Neural crest cell (in vitro differentiated cells): ENCODE data around the gene NUDT9. TPM values are rescaled to one million over a fixed set of nuclear protein-coding genes. Genes with fewer than 3 reads are reported as not detected.

Source experiments
- DNase-seq: peaks from one replicate; pipeline ENCODE4 v3.0.0; 2021; ENCODE audit warnings: low read depth, mixed read lengths, low spot score
- H3K27ac Mint-ChIP-seq: one replicate; pipeline ENCODE4 v1.8.0; 2021; ENCODE audit warnings: mild to moderate bottlenecking, mixed read lengths; ENCODE audit not compliant: unreplicated experiment
- H3K27me3 Mint-ChIP-seq: 2 replicates; pipeline ENCODE4 v1.8.0; 2021; ENCODE audit warnings: low read depth, mild to moderate bottlenecking, mixed read lengths
- H3K36me3 Mint-ChIP-seq: 2 replicates; pipeline ENCODE4 v1.8.0; 2021; ENCODE audit warnings: low read depth, mild to moderate bottlenecking, mixed read lengths
- H3K4me1 Mint-ChIP-seq: 2 replicates; pipeline ENCODE4 v1.8.0; 2021; ENCODE audit warnings: mixed read lengths
- H3K4me3 Mint-ChIP-seq: one replicate; pipeline ENCODE4 v1.8.0; 2021; ENCODE audit warnings: mild to moderate bottlenecking, mixed read lengths
- H3K9me3 Mint-ChIP-seq: 2 replicates; pipeline ENCODE4 v1.8.0; 2021; ENCODE audit warnings: mixed read lengths
- CTCF ChIP-seq: fragments of 200-600 bp; sonication (generic); conservative IDR thresholded peaks from 2 replicates; pipeline ENCODE4 v1.5.0; 2021; ENCODE audit warnings: antibody characterized with exemption, mild to moderate bottlenecking
- total RNA-seq: library from RNA; stranded (reverse); gene quantifications from 2 replicates; pipeline ENCODE4 v1.2.1, GENCODE V29; 2021

The NUDT9 gene
- total RNA-seq, 1 donor from 2014 or later = 22.6 TPM

GRCh38 chr4:87498446-87498900 lies 76.1 kb downstream of the NUDT9 start:
- H3K36me3 Mint-ChIP-seq = peaks cover 7% of the 10 kb centered on the region
- H3K4me1 Mint-ChIP-seq = no peaks in the 10 kb centered on the region

GRCh38 chr4:87499403-87500091 lies 77.2 kb downstream of the NUDT9 start:
- H3K36me3 Mint-ChIP-seq = no peaks in the 10 kb centered on the region
- no peak for DNase-seq
- no peaks in the 10 kb centered on the region for H3K27me3 Mint-ChIP-seq
- no peak overlapping the region for H3K27ac Mint-ChIP-seq
- no peaks in the 10 kb centered on the region for H3K4me1 Mint-ChIP-seq
- no peaks in the 10 kb centered on the region for H3K9me3 Mint-ChIP-seq
- TF ChIP-seq CTCF = no peak
- no peak overlapping the region for H3K4me3 Mint-ChIP-seq

More at GRCh38 chr4:87498446-87498900, 76.1 kb downstream of the NUDT9 start:
- Mint-ChIP-seq H3K4me3 (no peak overlapping the region), H3K27me3 (no peaks in the 10 kb centered on the region), H3K9me3 (no peaks in the 10 kb centered on the region), H3K27ac (no peak overlapping the region)
- no peak for DNase-seq
- TF ChIP-seq CTCF = no peak

- TF ChIP-seq CTCF = no peak
- Mint-ChIP-seq H3K9me3 (no peaks in the 10 kb centered on the region), H3K4me3 (no peak overlapping the region), H3K36me3 (no peaks in the 10 kb centered on the region), H3K27me3 (no peaks in the 10 kb centered on the region), H3K27ac (no peak overlapping the region), H3K4me1 (no peaks in the 10 kb centered on the region)
- DNase-seq = no peak
These were observed 77.7 kb downstream of the NUDT9 start for GRCh38 chr4:87500092-87500462.

- DNase-seq = no peak
- H3K27me3 Mint-ChIP-seq = no peaks in the 10 kb centered on the region
- H3K4me1 Mint-ChIP-seq = no peaks in the 10 kb centered on the region
- H3K36me3 Mint-ChIP-seq = no peaks in the 10 kb centered on the region
- TF ChIP-seq CTCF = no peak
- H3K27ac Mint-ChIP-seq = no peak overlapping the region
- no peaks in the 10 kb centered on the region for H3K9me3 Mint-ChIP-seq
- no peak overlapping the region for H3K4me3 Mint-ChIP-seq
These were observed 80.3 kb downstream of the NUDT9 start for GRCh38 chr4:87502580-87503238.

GRCh38 chr4:87505862-87506261 lies 83.5 kb downstream of the NUDT9 start:
- no peaks in the 10 kb centered on the region for H3K27me3 Mint-ChIP-seq
- H3K4me3 Mint-ChIP-seq = no peak overlapping the region
- no peak for TF ChIP-seq CTCF
- no peaks in the 10 kb centered on the region for H3K4me1 Mint-ChIP-seq
- no peak for DNase-seq
- H3K36me3 Mint-ChIP-seq = peaks cover 7% of the 10 kb centered on the region
- H3K9me3 Mint-ChIP-seq = no peaks in the 10 kb centered on the region
- H3K27ac Mint-ChIP-seq = no peak overlapping the region
